Mesenchymal stem cell (in vitro differentiated cells and primary cell): ENCODE measurements around the gene MLKL.

ENCODE experiments used
- DNase-seq: peaks from one replicate; pipeline ENCODE4 v3.0.0-alpha.2; 2013
- H2AFZ ChIP-seq: one replicate; pipeline ENCODE4 v1.6.1; 2013; ENCODE audit warnings: low read depth, mild to moderate bottlenecking, control low read depth, inconsistent platforms, low read length, moderate library complexity
- H2AK5ac ChIP-seq: 2 replicates; pipeline ENCODE4 v1.6.1; 2013; ENCODE audit warnings: low read length, moderate library complexity, mild to moderate bottlenecking, inconsistent platforms; ENCODE audit not compliant: severe bottlenecking
- H2BK120ac ChIP-seq: one replicate; pipeline ENCODE4 v1.6.1; 2013; ENCODE audit warnings: low read depth, mild to moderate bottlenecking, inconsistent platforms, low read length, moderate library complexity
- H2BK12ac ChIP-seq, 2 experiments: one replicate each; pipeline ENCODE4 v1.6.1; 2013; ENCODE audit warnings: inconsistent platforms in 2 of 2, low read length in 2 of 2, mild to moderate bottlenecking in 2 of 2, moderate library complexity in 2 of 2, control low read depth in 1 of 2
- H2BK15ac ChIP-seq: one replicate; pipeline ENCODE4 v1.6.1; 2013; ENCODE audit warnings: mild to moderate bottlenecking, low read depth, inconsistent platforms; ENCODE audit not compliant: poor library complexity, severe bottlenecking
- H2BK5ac ChIP-seq: 2 replicates; pipeline ENCODE4 v1.6.1; 2013; ENCODE audit warnings: low read depth, mild to moderate bottlenecking, low read length, control low read depth, inconsistent platforms; ENCODE audit not compliant: poor library complexity, severe bottlenecking
- H3K14ac ChIP-seq, 2 experiments: one replicate each; pipeline ENCODE4 v1.6.1; 2013; ENCODE audit warnings: inconsistent platforms in 2 of 2, low read length in 2 of 2, control low read depth in 1 of 2, mild to moderate bottlenecking in 1 of 2, moderate library complexity in 1 of 2
- H3K18ac ChIP-seq, 2 experiments: one replicate each; pipeline ENCODE4 v1.6.1; 2013; ENCODE audit warnings: inconsistent platforms in 2 of 2, low read length in 2 of 2, control low read depth in 1 of 2, low read depth in 1 of 2, mild to moderate bottlenecking in 1 of 2
- H3K23ac ChIP-seq, 2 experiments: one replicate each; pipeline ENCODE4 v1.6.1; 2013; ENCODE audit warnings: inconsistent platforms in 2 of 2, low read length in 2 of 2, mild to moderate bottlenecking in 2 of 2, moderate library complexity in 2 of 2, control low read depth in 1 of 2
- H3K27ac ChIP-seq: 2 replicates; pipeline ENCODE4 v1.5.1; 2013; ENCODE audit warnings: mild to moderate bottlenecking, moderate library complexity, low read length, control low read depth, inconsistent platforms; ENCODE audit not compliant: poor library complexity, severe bottlenecking
- H3K27me3 ChIP-seq, 2 experiments: 2 replicates each; pipeline versions ENCODE4 v1.6.1 to v1.7.0; 2013; ENCODE audit warnings: low read length in 2 of 2, mild to moderate bottlenecking in 2 of 2, moderate library complexity in 2 of 2, control low read depth in 1 of 2, inconsistent platforms in 1 of 2; ENCODE audit not compliant: control insufficient read depth in 1 of 2, insufficient read depth in 1 of 2
- H3K36me3 ChIP-seq, 2 experiments: 2 replicates each; pipeline versions ENCODE4 v1.6.1 to v1.7.0; 2013; ENCODE audit warnings: low read length in 2 of 2, control low read depth in 1 of 2, inconsistent platforms in 1 of 2, low read depth in 1 of 2, mild to moderate bottlenecking in 1 of 2; ENCODE audit not compliant: insufficient read depth in 2 of 2, control insufficient read depth in 1 of 2
- H3K4ac ChIP-seq, 2 experiments: one replicate each; pipeline ENCODE4 v1.6.1; 2013; ENCODE audit warnings: inconsistent platforms in 2 of 2, low read length in 2 of 2, mild to moderate bottlenecking in 2 of 2, moderate library complexity in 2 of 2, control low read depth in 1 of 2, low read depth in 1 of 2
- H3K4me1 ChIP-seq: 2 replicates; pipeline ENCODE4 v1.6.1; 2013; ENCODE audit warnings: low read depth, low read length, control low read depth; ENCODE audit not compliant: control insufficient read depth, insufficient read depth
- H3K4me2 ChIP-seq: 2 replicates; pipeline ENCODE4 v1.6.1; 2013; ENCODE audit warnings: low read length, mild to moderate bottlenecking, inconsistent platforms; ENCODE audit not compliant: poor library complexity, severe bottlenecking
- H3K4me3 ChIP-seq, 2 experiments: 2 replicates each; pipeline versions ENCODE4 v1.5.1 to v1.7.0; 2013; ENCODE audit warnings: low read length in 2 of 2, mild to moderate bottlenecking in 2 of 2, control low read depth in 1 of 2, low read depth in 1 of 2; ENCODE audit not compliant: insufficient read depth in 1 of 2
- H3K79me1 ChIP-seq: replicated peaks from 2 replicates; pipeline ENCODE4 v1.6.1; 2013; ENCODE audit warnings: mild to moderate bottlenecking, control low read depth, low read length, inconsistent platforms; ENCODE audit not compliant: poor library complexity, severe bottlenecking
- H3K9ac ChIP-seq: 2 replicates; pipeline ENCODE4 v1.7.0; 2013; ENCODE audit warnings: mild to moderate bottlenecking, low read length, moderate library complexity
- H3K9me3 ChIP-seq: 2 replicates; pipeline ENCODE4 v1.7.0; 2013; ENCODE audit warnings: mild to moderate bottlenecking, low read length; ENCODE audit not compliant: control insufficient read depth
- H4K8ac ChIP-seq: one replicate; pipeline ENCODE4 v1.6.1; 2013; ENCODE audit warnings: inconsistent platforms, mild to moderate bottlenecking, low read length, moderate library complexity
- H4K91ac ChIP-seq: one replicate; pipeline ENCODE4 v1.6.1; 2013; ENCODE audit warnings: mild to moderate bottlenecking, low read length, inconsistent platforms
- WGBS: methylation state at CpG from one replicate; pipeline ENCODE4 v1.1.7; 2013; ENCODE audit warnings: mixed read lengths; 5-methylcytosine and 5-hydroxymethylcytosine counted together

Gene MLKL

DNA sequence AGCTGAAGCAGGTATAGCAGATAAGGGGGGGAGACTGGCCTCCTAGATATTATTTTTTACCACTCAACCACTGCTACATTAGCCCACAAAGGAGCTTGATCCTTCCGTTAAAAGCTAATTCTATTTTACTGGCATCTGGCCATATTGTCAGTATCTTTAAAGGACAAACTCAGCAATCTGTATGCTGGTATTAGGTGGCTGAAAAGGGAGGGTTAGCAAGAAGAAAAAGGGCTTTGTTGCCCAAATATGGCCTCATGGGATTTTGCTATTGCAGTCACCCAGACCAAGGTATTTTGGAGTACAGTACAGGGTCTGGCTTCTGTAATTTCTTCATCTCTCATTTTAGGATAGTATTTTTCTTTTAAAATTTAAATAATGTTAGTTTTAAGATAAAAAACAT is 48.4 kb downstream of the MLKL start:
- no peak overlapping the region for H2BK12ac ChIP-seq
- H3K79me1 ChIP-seq: peaks cover 13% of the 10 kb centered on the region
- no CpG with 5 or more reads among the region's 1 CpG for WGBS
- no peak for DNase-seq
- H3K4me3 ChIP-seq: no peak overlapping the region
- no peak overlapping the region for H4K8ac ChIP-seq
- H2AFZ ChIP-seq: no peak overlapping the region
- no peak overlapping the region for H2BK120ac ChIP-seq
- no peak overlapping the region for H3K23ac ChIP-seq
- H3K18ac ChIP-seq: no peak overlapping the region
- no peak overlapping the region for H3K9ac ChIP-seq
- H3K4me2 ChIP-seq: no peak overlapping the region
- H3K14ac ChIP-seq: no peak overlapping the region
- H3K4me1 ChIP-seq: peaks cover 6% of the 10 kb centered on the region
- no peak overlapping the region for H2AK5ac ChIP-seq
- peaks cover 17 to 63% of the 10 kb centered on the region in 2 experiments for H3K36me3 ChIP-seq
- H3K27ac ChIP-seq: no peak overlapping the region
- no peak overlapping the region for H3K4ac ChIP-seq
- no peaks in the 10 kb centered on the region for H3K27me3 ChIP-seq
- no peak overlapping the region for H2BK5ac ChIP-seq
- no peak overlapping the region for H2BK15ac ChIP-seq
- H4K91ac ChIP-seq: no peak overlapping the region
- no peaks in the 10 kb centered on the region for H3K9me3 ChIP-seq

DNA sequence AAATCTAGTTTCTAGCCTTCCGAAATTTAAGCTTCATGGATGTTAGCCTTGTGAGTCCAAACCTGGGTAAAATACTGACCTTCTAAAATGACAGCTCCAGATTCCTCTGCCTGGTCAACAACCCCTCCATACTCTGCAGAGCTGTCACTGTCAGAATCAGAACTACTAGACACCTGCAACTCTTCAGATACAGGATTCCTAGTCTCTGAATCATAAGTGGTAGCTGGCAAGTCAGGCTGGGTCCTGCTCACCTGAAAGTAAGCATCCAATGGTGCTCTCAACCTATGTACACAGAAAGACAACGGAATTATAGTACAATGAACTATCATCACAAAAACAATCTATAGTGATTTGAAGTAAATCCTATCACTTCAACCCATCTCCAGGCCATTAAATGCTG is 48.8 kb downstream of the MLKL start:
- H2AK5ac ChIP-seq: peak overlapping the region; percentile 48
- no peak overlapping the region for H3K4me2 ChIP-seq
- no peak overlapping the region for H3K9ac ChIP-seq
- no peak overlapping the region for H2BK15ac ChIP-seq
- no peak overlapping the region for H3K4ac ChIP-seq
- no peaks in the 10 kb centered on the region for H3K9me3 ChIP-seq
- no peak overlapping the region for H2BK120ac ChIP-seq
- H3K27me3 ChIP-seq: no peaks in the 10 kb centered on the region
- peaks cover 17 to 67% of the 10 kb centered on the region in 2 experiments for H3K36me3 ChIP-seq
- H3K79me1 ChIP-seq: peaks cover 12% of the 10 kb centered on the region
- no peak overlapping the region for H4K91ac ChIP-seq
- H3K18ac ChIP-seq: no peak overlapping the region
- DNase-seq: no peak
- no peak overlapping the region for H3K4me3 ChIP-seq
- H2BK12ac ChIP-seq: no peak overlapping the region
- H4K8ac ChIP-seq: no peak overlapping the region
- no peak overlapping the region for H3K14ac ChIP-seq
- H3K27ac ChIP-seq: no peak overlapping the region
- H2BK5ac ChIP-seq: no peak overlapping the region
- WGBS: 100% methylated on average over 2 of the region's 2 CpGs
- H3K23ac ChIP-seq: no peak overlapping the region
- H3K4me1 ChIP-seq: peaks cover 8% of the 10 kb centered on the region
- H2AFZ ChIP-seq: peak overlapping the region; percentile 14

DNA sequence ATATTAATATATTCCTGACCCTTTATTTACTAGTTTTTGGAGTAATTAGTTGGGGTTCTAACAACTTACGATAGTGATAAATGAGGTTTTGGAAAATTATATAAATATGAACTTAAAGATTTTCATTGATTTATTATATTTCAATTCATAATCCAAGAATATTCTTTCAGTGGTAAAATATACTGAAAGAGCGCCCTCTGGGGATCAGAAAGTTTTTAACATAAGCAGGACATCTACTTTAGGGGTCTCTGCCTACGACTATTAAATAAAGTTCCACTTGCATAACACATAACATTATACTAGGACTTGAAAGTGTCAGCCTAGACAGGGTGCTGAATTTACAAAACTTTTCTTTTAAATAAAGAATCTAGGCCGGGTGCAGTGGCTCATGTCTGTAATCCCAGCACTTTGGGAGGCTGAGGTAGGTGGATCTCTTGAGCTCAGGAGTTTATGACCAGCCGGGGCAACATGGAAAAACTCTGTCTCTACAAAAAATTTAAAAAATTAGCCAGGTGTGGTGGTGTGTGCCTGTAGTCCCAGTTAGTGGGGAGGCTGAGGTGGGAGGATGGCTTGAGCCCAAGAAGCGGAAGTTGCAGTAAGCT is 49.6 kb downstream of the MLKL start:
- no peak overlapping the region for H3K14ac ChIP-seq
- H2BK5ac ChIP-seq: no peak overlapping the region
- peaks cover 12% of the 10 kb centered on the region for H3K79me1 ChIP-seq
- H3K23ac ChIP-seq: no peak overlapping the region
- H2BK15ac ChIP-seq: no peak overlapping the region
- no peak overlapping the region for H2BK12ac ChIP-seq
- no peak overlapping the region for H3K27ac ChIP-seq
- no peak overlapping the region for H3K9ac ChIP-seq
- H3K4me2 ChIP-seq: no peak overlapping the region
- no peak overlapping the region for H4K91ac ChIP-seq
- no peaks in the 10 kb centered on the region for H3K9me3 ChIP-seq
- H3K4me3 ChIP-seq: no peak overlapping the region
- peak; percentile 29 for DNase-seq
- no peak overlapping the region for H3K18ac ChIP-seq
- no peak overlapping the region for H2AFZ ChIP-seq
- H3K36me3 ChIP-seq: peaks cover 19 to 71% of the 10 kb centered on the region in 2 experiments
- WGBS: 85% methylated on average over 5 of the region's 6 CpGs
- peaks cover 9% of the 10 kb centered on the region for H3K4me1 ChIP-seq
- no peak overlapping the region for H2AK5ac ChIP-seq
- no peaks in the 10 kb centered on the region for H3K27me3 ChIP-seq
- H2BK120ac ChIP-seq: no peak overlapping the region
- no peak overlapping the region for H3K4ac ChIP-seq
- H4K8ac ChIP-seq: no peak overlapping the region

DNA sequence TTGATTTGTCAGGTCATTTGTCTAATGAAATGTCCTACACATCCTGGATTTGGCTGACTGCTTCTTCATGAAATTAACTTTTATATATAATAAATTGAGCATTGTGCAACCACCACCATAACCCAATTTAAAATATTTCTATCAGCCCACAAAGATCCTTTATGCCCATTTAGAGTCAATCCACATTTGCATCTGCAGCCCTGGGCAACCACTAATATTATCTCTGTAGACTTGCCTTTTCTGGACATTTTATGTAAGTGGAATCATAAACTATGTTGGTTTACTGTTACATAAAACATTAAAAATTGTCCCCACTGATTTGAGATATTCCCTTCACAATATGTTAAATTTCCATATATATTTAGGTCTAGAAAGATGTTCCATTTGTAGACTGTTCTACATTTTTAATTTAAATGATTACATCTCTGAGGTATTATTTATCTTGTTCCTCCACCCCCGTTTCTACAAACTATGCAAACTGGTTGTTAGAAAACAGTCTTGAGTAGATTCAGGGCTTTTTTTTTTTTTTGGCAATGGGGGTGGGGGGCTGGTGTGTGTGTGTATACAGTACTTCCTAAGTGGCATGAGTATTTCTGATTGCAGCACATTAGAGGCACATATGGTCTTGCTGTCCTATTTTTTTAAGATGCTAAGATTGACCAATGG is 50.7 kb downstream of the MLKL start:
- Histone ChIP-seq H3K18ac (no peak overlapping the region), H2BK12ac (no peak overlapping the region), H4K91ac (no peak overlapping the region), H2BK5ac (no peak overlapping the region), H3K4ac (no peak overlapping the region), H2AFZ (no peak overlapping the region), H2BK120ac (no peak overlapping the region), H3K4me3 (no peak overlapping the region), H3K4me2 (no peak overlapping the region), H3K79me1 (peaks cover 12% of the 10 kb centered on the region), H3K36me3 (peaks cover 20 to 79% of the 10 kb centered on the region in 2 experiments), H2BK15ac (no peak overlapping the region), H3K14ac (no peak overlapping the region), H3K23ac (no peak overlapping the region), H3K9ac (no peak overlapping the region), H4K8ac (no peak overlapping the region), H3K4me1 (peaks cover 9% of the 10 kb centered on the region), H3K27me3 (no peaks in the 10 kb centered on the region), H3K27ac (no peak overlapping the region), H3K9me3 (no peaks in the 10 kb centered on the region), H2AK5ac (no peak overlapping the region)
- 100% methylated on average over 1 of the region's 1 CpG for WGBS
- DNase-seq: no peak
